ENCODE measurements around the gene MTARC1. TPM values are rescaled to one million over a fixed set of nuclear protein-coding genes. Genes with fewer than 3 reads are reported as not detected.

MTARC1 gene
- total and polyA plus RNA-seq, 10 of the 15 experiments (the other 5 are each of a cell fraction or from before 2014, with no cell fraction given), result 0.23 to 1.5 (median 0.48) TPM

GRCh38 chr1:220784751-220785150 is 2.0 kb upstream of the MTARC1 start (continued):
- TF ChIP-seq MEF2B (IDR thresholded peaks at IDR 0.05; ENCODE audit: partially characterized antibody, poor library complexity, severe bottlenecking), result no peak

- POLR2A ChIA-PET, result no interaction called here
- Histone ChIP-seq H3K27me3 (replicated peaks in 1 of 2; ENCODE audit: control insufficient read depth in 2 of 2, insufficient read depth in 2 of 2, low read length in 1 of 2) (peaks cover 0 to 5% of the 10 kb centered on the region in 2 experiments; a peak in 3 of 4 replicates), H3K4me1 (ENCODE audit: control insufficient read depth, insufficient read depth, low read length) (no peaks in the 10 kb centered on the region), H3K4me3 (no peak overlapping the region), H3K9ac (ENCODE audit: control insufficient read depth, insufficient read depth, low read length) (no peak overlapping the region), H3K4me2 (ENCODE audit: control insufficient read depth, insufficient read depth) (no peak overlapping the region), H3K36me3 (ENCODE audit: control insufficient read depth in 2 of 2, insufficient read depth in 2 of 2, low read length in 1 of 2) (no peaks in the 10 kb centered on the region), H3K79me2 (ENCODE audit: control insufficient read depth, insufficient read depth, low read length) (no peaks in the 10 kb centered on the region), H3K9me3 (replicated peaks; ENCODE audit: control insufficient read depth, insufficient read depth, low read length) (no peaks in the 10 kb centered on the region), H4K20me1 (ENCODE audit: control insufficient read depth, insufficient read depth) (no peaks in the 10 kb centered on the region), H3K27ac (ENCODE audit: control insufficient read depth, insufficient read depth) (no peak overlapping the region), H2AFZ (ENCODE audit: control insufficient read depth, low read depth, low read length) (no peak overlapping the region)
- in situ Hi-C loops (cut with MboI) (no loop called here), intact Hi-C loops (cut with micrococcal nuclease; ENCODE audit: unreplicated experiment) (no loop called here)
- DNase-seq (ENCODE audit: low read depth, low spot score) (no peak), ATAC-seq (no peak), FAIRE-seq (no peak)
- RAD21 ChIA-PET (ENCODE audit: unreplicated experiment), result no interaction called here
- SMC1A ChIA-PET (ENCODE audit: uncharacterized antibody, unreplicated experiment), result no interaction called here
- 97% methylated on average over 11 of the region's 11 CpGs for WGBS (ENCODE audit: insufficient coverage, insufficient replicate concordance, low lambda C conversion rate, missing lambda C conversion rate)
- no TSS peak for BruUV-seq (replicated peaks)
- CTCF ChIA-PET, result interaction anchor here (1.0 to 2.1 kb wide), 5 partner anchors 9 to 84 kb away, joined by 3 to 4 read pairs (median 4); no protein-coding TSS in a partner anchor
- no peak for TF ChIP-seq MEF2B (IDR thresholded peaks at IDR 0.05; ENCODE audit: partially characterized antibody, poor library complexity, severe bottlenecking)
- TF ChIP-seq POU2F2 (IDR thresholded peaks at IDR 0.05; ENCODE audit: borderline replicate concordance, low read depth, low read length), result no peak
- TF ChIP-seq CHD1 (IDR thresholded peaks at IDR 0.05; ENCODE audit: low read depth, low read length), result no peak
- no peak for TF ChIP-seq NFYA (IDR thresholded peaks at IDR 0.05; ENCODE audit: borderline replicate concordance, low read depth, low read length)
- TF ChIP-seq POLR2AphosphoS2 (IDR thresholded peaks at IDR 0.05; ENCODE audit: low read depth, low read length), result no peak
- TF ChIP-seq SMAD1 (IDR thresholded peaks at IDR 0.05; ENCODE audit: low read depth, partially characterized antibody), result no peak
- no peak for TF ChIP-seq MYB (IDR thresholded peaks at IDR 0.05; ENCODE audit: borderline replicate concordance, low read depth, low read length)
- TF ChIP-seq, protein P1, sequence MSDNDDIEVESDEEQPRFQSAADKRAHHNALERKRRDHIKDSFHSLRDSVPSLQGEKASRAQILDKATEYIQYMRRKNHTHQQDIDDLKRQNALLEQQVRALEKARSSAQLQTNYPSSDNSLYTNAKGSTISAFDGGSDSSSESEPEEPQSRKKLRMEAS (IDR thresholded peaks at IDR 0.05; ENCODE audit: low read depth, low read length), result no peak
Observed at GRCh38 chr1:220785166-220786056, 1.3 kb upstream of the MTARC1 start.

Measured in GM12878 (cell line).